Lung (tissue), 12 donors: Measurements from ENCODE around the gene CEP131. TPM values are rescaled to one million over a fixed set of nuclear protein-coding genes. Genes with fewer than 3 reads are reported as not detected.

Source experiments
- ATAC-seq: fragments of 200-7000 bp; cut with Tn5 transposase; one replicate; pipeline ENCODE4 v1.9.1; 2020; ENCODE audit warnings: moderate number of reproducible peaks; ENCODE audit not compliant: insufficient read depth, low FRiP score
- DNase-seq, 3 donors: peaks; one replicate each; pipeline ENCODE4 v3.0.0-alpha.2; 2013 to 2017
- H3K27ac ChIP-seq, 2 donors: one replicate each; pipeline ENCODE4 v1.5.1; 2013; ENCODE audit warnings: mild to moderate bottlenecking in 2 of 2, moderate library complexity in 2 of 2, control low read depth in 1 of 2, inconsistent platforms in 1 of 2, low read depth in 1 of 2, low read length in 1 of 2
- H3K27me3 ChIP-seq, 3 donors: one replicate each; pipeline ENCODE4 v1.5.1; 2013; ENCODE audit warnings: low read length in 2 of 3; ENCODE audit not compliant: control insufficient read depth in 3 of 3, insufficient read depth in 3 of 3
- H3K36me3 ChIP-seq, 4 donors: one replicate each; pipeline ENCODE4 v1.5.1; 2013; ENCODE audit warnings: low read length in 4 of 4, mild to moderate bottlenecking in 1 of 4, moderate library complexity in 1 of 4; ENCODE audit not compliant: control insufficient read depth in 4 of 4, insufficient read depth in 4 of 4
- H3K4me1 ChIP-seq, 5 donors: one replicate each; pipeline ENCODE4 v1.5.1; 2013; ENCODE audit warnings: low read length in 5 of 5, mild to moderate bottlenecking in 2 of 5, moderate library complexity in 1 of 5; ENCODE audit not compliant: control insufficient read depth in 5 of 5, insufficient read depth in 5 of 5
- H3K4me3 ChIP-seq: one replicate; pipeline ENCODE4 v1.5.1; 2013; ENCODE audit warnings: mild to moderate bottlenecking, control low read depth, moderate library complexity
- H3K9ac ChIP-seq, 2 donors: one replicate each; pipeline ENCODE4 v1.5.1; 2013; ENCODE audit warnings: low read length in 2 of 2, control low read depth in 1 of 2; ENCODE audit not compliant: insufficient read depth in 1 of 2
- H3K9me3 ChIP-seq, 4 donors: one replicate each; pipeline ENCODE4 v1.5.1; 2013; ENCODE audit warnings: low read length in 3 of 4, mild to moderate bottlenecking in 1 of 4, moderate library complexity in 1 of 4; ENCODE audit not compliant: control insufficient read depth in 4 of 4, insufficient read depth in 3 of 4
- WGBS, 2 donors: extraction: QIAGEN DNeasy Blood & Tissue Kit; methylation state at CpG; one replicate each; pipeline ENCODE4 v1.1.7; 2013; 5-methylcytosine and 5-hydroxymethylcytosine counted together
- polyA plus RNA-seq, 2 donors: library from polyadenylated mRNA; stranded (reverse); fragments of 200-250 nt; gene quantifications; one replicate each; pipeline ENCODE4 v1.2.1, GENCODE V29; 2013
- total RNA-seq, 2 donors: library from RNA; depleted of rRNA in 1 of 2; stranded (reverse); fragments of >200 nt in 1 of 2; gene quantifications; one replicate each; pipeline ENCODE4 v1.2.1, GENCODE V29; 2014 to 2021
- TF ChIP-seq, protein P1 (sequence below): IDR thresholded peaks from 2 replicates; pipeline ENCODE4 v1.5.1; 2012; ENCODE audit warnings: mild to moderate bottlenecking; ENCODE audit errors: control extremely low read depth, extremely low read depth
- donor health status: control.
- donor health status: control.
- donor health status: Bipolar disorder and iron deficiency.
- donor health status: healthy.
- donor health status: DM: yes; HTN: yes; CAD: no.

The CEP131 gene
- total and polyA plus RNA-seq, 4 donors = 7.0 to 14.5 (median 10.9) TPM

DNA sequence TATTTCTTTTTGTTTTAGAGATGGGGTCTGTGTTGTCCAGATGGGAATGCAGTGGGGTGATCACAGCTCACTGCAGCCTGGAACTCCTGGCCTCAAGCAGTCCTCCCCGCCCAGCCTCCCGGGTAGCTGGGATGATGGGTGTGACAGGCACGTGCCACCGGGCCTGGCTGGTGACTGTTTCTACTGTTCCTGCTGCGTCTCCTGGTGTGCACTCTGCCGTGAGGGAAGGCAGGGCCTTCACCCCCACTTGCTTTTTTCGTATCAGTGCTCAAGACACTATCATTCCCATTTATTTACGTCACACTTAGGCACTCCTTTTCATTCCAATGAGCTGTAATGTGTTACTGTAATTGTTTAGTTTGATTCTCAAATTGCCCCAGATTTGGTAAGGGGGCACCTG lies 82.7 kb downstream of the CEP131 start:
- TF ChIP-seq, protein P1, sequence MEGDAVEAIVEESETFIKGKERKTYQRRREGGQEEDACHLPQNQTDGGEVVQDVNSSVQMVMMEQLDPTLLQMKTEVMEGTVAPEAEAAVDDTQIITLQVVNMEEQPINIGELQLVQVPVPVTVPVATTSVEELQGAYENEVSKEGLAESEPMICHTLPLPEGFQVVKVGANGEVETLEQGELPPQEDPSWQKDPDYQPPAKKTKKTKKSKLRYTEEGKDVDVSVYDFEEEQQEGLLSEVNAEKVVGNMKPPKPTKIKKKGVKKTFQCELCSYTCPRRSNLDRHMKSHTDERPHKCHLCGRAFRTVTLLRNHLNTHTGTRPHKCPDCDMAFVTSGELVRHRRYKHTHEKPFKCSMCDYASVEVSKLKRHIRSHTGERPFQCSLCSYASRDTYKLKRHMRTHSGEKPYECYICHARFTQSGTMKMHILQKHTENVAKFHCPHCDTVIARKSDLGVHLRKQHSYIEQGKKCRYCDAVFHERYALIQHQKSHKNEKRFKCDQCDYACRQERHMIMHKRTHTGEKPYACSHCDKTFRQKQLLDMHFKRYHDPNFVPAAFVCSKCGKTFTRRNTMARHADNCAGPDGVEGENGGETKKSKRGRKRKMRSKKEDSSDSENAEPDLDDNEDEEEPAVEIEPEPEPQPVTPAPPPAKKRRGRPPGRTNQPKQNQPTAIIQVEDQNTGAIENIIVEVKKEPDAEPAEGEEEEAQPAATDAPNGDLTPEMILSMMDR = no peak
- Histone ChIP-seq H3K4me3 (no peak overlapping the region), H3K9ac (no peak overlapping the region), H3K27ac (no peak overlapping the region), H3K27me3 (no peaks in the 10 kb centered on the region), H3K36me3 (no peaks in the 10 kb centered on the region), H3K9me3 (no peaks in the 10 kb centered on the region), H3K4me1 (peaks cover 0 to 2% (median 0%) of the 10 kb centered on the region in 5 donors)
- DNase-seq = no peak
- 71 to 88% methylated on average over 8 of the region's 8 CpGs for WGBS, 2 donors
- ATAC-seq = no peak

Other genes starting within 250 kb of the CEP131 start
- 10 to 100 TPM; 18.2 to 36.3 TPM for gene CHMP6, start 231.1 kb downstream of the CEP131 start, total RNA-seq
- 10 to 100 TPM; 31.5 to 32.9 TPM for gene CHMP6, start 231.1 kb downstream of the CEP131 start, polyA plus RNA-seq
- 100 to 1,000 TPM in 1 of 2 donors, 10 to 100 TPM in 1; 94.3 to 141 TPM for gene BAIAP2, start 187.8 kb downstream of the CEP131 start, total RNA-seq
- gene BAIAP2, start 187.8 kb downstream of the CEP131 start, polyA plus RNA-seq = 10 to 100 TPM; 59.2 to 61.2 TPM
- not detected for gene PVALEF, start 57.5 kb downstream of the CEP131 start, total RNA-seq
- gene PVALEF, start 57.5 kb downstream of the CEP131 start, polyA plus RNA-seq = not detected
- 10 to 100 TPM in 1 of 2 donors, 1 to 10 TPM in 1; 9.6 to 54.6 TPM for gene AATK, start 56.7 kb downstream of the CEP131 start, total RNA-seq
- 10 to 100 TPM; 20.8 to 26.7 TPM for gene AATK, start 56.7 kb downstream of the CEP131 start, polyA plus RNA-seq
- gene TEPSIN, start 16.1 kb upstream of the CEP131 start, total RNA-seq = 10 to 100 TPM; 20.7 to 48.7 TPM
- gene TEPSIN, start 16.1 kb upstream of the CEP131 start, polyA plus RNA-seq = 10 to 100 TPM; 29.1 to 33.1 TPM
- 10 to 100 TPM; 12.7 to 51.1 TPM for gene NDUFAF8, start 16.4 kb upstream of the CEP131 start, total RNA-seq
- gene NDUFAF8, start 16.4 kb upstream of the CEP131 start, polyA plus RNA-seq = 10 to 100 TPM; 23.1 to 36.7 TPM
- gene SLC38A10, start 72.3 kb upstream of the CEP131 start, total RNA-seq = 100 to 1,000 TPM in 1 of 2 donors, 10 to 100 TPM in 1; 56.0 to 127 TPM
- gene SLC38A10, start 72.3 kb upstream of the CEP131 start, polyA plus RNA-seq = 10 to 100 TPM; 69.6 to 95.3 TPM
- 10 to 100 TPM; 24.4 to 24.9 TPM for gene BAHCC1, start 172.5 kb upstream of the CEP131 start, total RNA-seq
- gene BAHCC1, start 172.5 kb upstream of the CEP131 start, polyA plus RNA-seq = 10 to 100 TPM in 1 of 2 donors, 1 to 10 TPM in 1; 7.6 to 10.5 TPM